ENCODE measurements around the gene RBM23. TPM values are rescaled to one million over a fixed set of nuclear protein-coding genes. Genes with fewer than 3 reads are reported as not detected.
A peak's percentile ranks its signal among the peaks of the same experiment; 100 is the strongest.

Gene RBM23
- total RNA-seq, 4 donors from 2014 or later, result 49.7 to 2,239 (median 990) TPM

- H3K27me3 ChIP-seq, result no peaks in the 10 kb centered on the region
- H3K4me1 ChIP-seq, result peaks cover 0 to 10% of the 10 kb centered on the region in 2 donors
- no peaks in the 10 kb centered on the region for H3K36me3 ChIP-seq
- intact Hi-C loops (cut with DNase I; ENCODE audit: low total_unique reads), result no loop called here
- no peaks in the 10 kb centered on the region for H3K9me3 ChIP-seq
- no peak overlapping the region for H3K27ac ChIP-seq
- H3K4me3 ChIP-seq, result no peak overlapping the region
- no peak for DNase-seq
- TF ChIP-seq POLR2A (IDR thresholded peaks at IDR 0.05), result no peak
- TF ChIP-seq, protein P1, sequence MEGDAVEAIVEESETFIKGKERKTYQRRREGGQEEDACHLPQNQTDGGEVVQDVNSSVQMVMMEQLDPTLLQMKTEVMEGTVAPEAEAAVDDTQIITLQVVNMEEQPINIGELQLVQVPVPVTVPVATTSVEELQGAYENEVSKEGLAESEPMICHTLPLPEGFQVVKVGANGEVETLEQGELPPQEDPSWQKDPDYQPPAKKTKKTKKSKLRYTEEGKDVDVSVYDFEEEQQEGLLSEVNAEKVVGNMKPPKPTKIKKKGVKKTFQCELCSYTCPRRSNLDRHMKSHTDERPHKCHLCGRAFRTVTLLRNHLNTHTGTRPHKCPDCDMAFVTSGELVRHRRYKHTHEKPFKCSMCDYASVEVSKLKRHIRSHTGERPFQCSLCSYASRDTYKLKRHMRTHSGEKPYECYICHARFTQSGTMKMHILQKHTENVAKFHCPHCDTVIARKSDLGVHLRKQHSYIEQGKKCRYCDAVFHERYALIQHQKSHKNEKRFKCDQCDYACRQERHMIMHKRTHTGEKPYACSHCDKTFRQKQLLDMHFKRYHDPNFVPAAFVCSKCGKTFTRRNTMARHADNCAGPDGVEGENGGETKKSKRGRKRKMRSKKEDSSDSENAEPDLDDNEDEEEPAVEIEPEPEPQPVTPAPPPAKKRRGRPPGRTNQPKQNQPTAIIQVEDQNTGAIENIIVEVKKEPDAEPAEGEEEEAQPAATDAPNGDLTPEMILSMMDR (IDR thresholded peaks at IDR 0.05), result no peak
Observed at GRCh38 chr14:22925513-22925912, 6.6 kb upstream of the RBM23 start.

DNA sequence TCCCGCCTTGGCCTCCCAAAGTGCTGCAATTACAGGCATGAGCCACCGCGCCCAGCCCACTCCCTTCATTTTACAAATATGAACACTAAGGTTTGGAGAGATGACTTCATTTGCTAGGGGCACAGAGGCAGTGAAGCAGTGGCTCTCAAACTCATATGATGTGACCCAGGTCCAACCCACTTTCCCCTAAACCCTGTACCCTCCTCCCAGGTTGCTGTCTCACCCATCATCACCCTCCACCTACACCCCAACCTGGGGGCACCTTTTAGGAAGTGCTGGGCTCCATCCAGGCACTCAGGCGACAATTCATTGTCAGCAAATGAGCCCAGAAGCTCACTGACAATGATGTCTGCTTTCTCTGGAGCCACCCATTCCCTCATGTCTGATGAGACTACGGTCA is 4.8 kb upstream of the RBM23 start:
- Histone ChIP-seq H3K36me3 (no peaks in the 10 kb centered on the region), H3K4me3 (no peak overlapping the region), H3K4me1 (peaks cover 3 to 8% of the 10 kb centered on the region in 2 donors), H3K27ac (no peak overlapping the region), H3K9me3 (no peaks in the 10 kb centered on the region), H3K27me3 (no peaks in the 10 kb centered on the region)
- intact Hi-C loops (cut with DNase I; ENCODE audit: low total_unique reads), result no loop called here
- DNase-seq, result no peak
- TF ChIP-seq POLR2A (IDR thresholded peaks at IDR 0.05), result no peak
- TF ChIP-seq, protein P1 (IDR thresholded peaks at IDR 0.05), result no peak

DNA sequence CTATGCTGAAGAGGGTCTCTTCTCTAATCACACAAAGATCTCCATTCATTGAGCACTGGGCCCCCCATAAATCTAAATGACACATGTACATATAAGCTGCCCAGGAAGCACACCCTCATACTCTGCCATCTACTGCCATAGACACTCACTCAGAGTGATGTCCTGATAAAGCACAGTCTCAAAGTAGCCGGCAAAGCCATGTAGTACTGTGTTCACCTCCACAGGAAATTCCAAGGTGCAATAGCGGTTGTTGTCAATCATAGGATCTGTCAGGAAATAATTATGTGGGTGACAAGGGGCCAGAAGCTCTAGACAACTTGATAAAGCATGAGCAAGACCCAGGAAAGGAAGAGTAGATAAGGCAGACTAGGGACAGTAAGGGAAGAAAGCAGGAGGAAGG is 3.3 kb upstream of the RBM23 start:
- intact Hi-C loops (cut with DNase I; ENCODE audit: low total_unique reads), result no loop called here
- Histone ChIP-seq H3K27me3 (no peaks in the 10 kb centered on the region), H3K4me3 (no peak overlapping the region), H3K9me3 (no peaks in the 10 kb centered on the region), H3K4me1 (peaks cover 3 to 10% of the 10 kb centered on the region in 2 donors), H3K36me3 (no peaks in the 10 kb centered on the region), H3K27ac (no peak overlapping the region)
- no peak for DNase-seq
- TF ChIP-seq POLR2A (IDR thresholded peaks at IDR 0.05), result no peak
- TF ChIP-seq, protein P1 (IDR thresholded peaks at IDR 0.05), result no peak

GRCh38 chr14:22920697-22921096 is 1.7 kb upstream of the RBM23 start:
- DNase-seq, result no peak
- H3K36me3 ChIP-seq, result no peaks in the 10 kb centered on the region
- intact Hi-C loops (cut with DNase I; ENCODE audit: low total_unique reads), result no loop called here
- H3K9me3 ChIP-seq, result no peaks in the 10 kb centered on the region
- no peak overlapping the region for H3K4me3 ChIP-seq
- TF ChIP-seq, protein P1 (IDR thresholded peaks at IDR 0.05), result no peak
- TF ChIP-seq POLR2A (IDR thresholded peaks at IDR 0.05), result no peak
- peaks cover 3 to 23% of the 10 kb centered on the region in 2 donors for H3K4me1 ChIP-seq
- no peaks in the 10 kb centered on the region for H3K27me3 ChIP-seq
- H3K27ac ChIP-seq, result no peak overlapping the region

DNA sequence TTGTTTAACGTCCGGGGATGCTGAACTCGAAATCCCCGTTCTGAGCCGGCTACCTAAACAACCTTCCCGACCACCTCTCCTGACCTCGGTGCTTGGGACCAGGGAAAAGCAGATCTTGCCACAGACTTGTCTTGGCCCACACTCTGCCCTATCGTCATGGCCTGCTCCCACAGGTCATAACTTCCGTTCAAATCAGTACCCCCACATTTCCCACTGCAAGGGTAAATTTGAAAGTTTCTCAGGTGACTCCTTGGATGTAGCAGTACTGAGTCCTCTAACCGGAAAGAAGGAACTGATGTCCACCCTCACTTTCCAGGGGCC is 612 bp upstream of the RBM23 start:
- no peaks in the 10 kb centered on the region for H3K36me3 ChIP-seq
- peaks cover 3 to 23% of the 10 kb centered on the region in 2 donors for H3K4me1 ChIP-seq
- intact Hi-C loops (cut with DNase I; ENCODE audit: low total_unique reads), result no loop called here
- H3K27ac ChIP-seq, result peak overlapping the region; percentile 85 to 91
- H3K9me3 ChIP-seq, result no peaks in the 10 kb centered on the region
- no peak for DNase-seq
- peak overlapping the region; percentile 25 to 34 for H3K4me3 ChIP-seq
- no peaks in the 10 kb centered on the region for H3K27me3 ChIP-seq
- no peak for TF ChIP-seq POLR2A (IDR thresholded peaks at IDR 0.05)
- TF ChIP-seq, protein P1 (IDR thresholded peaks at IDR 0.05), result no peak

All from uterus (tissue), 4 donors.